ENCODE measurements around the gene MS4A10. TPM values are rescaled to one million over a fixed set of nuclear protein-coding genes. Genes with fewer than 3 reads are reported as not detected.

MS4A10 gene
- total RNA-seq, 1 experiment from 2014 or later, result not detected

DNA sequence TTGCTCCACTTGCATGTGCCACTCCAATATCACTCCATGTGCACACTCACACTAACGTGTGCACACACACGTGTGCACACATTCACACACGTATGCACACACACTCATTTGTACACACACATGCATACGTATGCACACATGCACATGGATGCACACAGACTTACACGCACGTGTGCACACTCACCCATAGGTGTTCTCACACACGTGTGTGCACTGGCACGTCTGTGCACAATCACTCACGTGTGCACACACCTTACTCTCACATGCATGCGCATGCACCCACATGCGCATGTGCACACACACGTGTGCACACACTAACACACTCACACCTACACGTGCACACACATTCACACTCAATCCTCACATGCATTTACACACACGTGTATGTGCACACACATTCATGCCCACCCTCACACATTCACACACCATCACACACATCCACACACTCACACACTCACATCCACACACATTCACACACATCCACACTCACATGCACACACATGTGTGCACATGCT lies 37.7 kb upstream of the MS4A10 start:
- ATAC-seq (no peak), DNase-seq (ENCODE audit: low read depth, low spot score) (no peak)
- H2AFZ ChIP-seq (ENCODE audit: low read depth, low read length, poor library complexity, severe bottlenecking), result no peak overlapping the region
- H3K4me1 ChIP-seq (ENCODE audit: control insufficient read depth in 1 of 2, insufficient read depth in 2 of 2, low read length in 2 of 2), result no peaks in the 10 kb centered on the region
- H3K27me3 ChIP-seq (ENCODE audit: insufficient read depth, low read length), result peaks cover 13% of the 10 kb centered on the region; the same call in 1 of the 2 replicates
- no peak overlapping the region for H3K9ac ChIP-seq (ENCODE audit: low read length)
- H3K4me3 ChIP-seq (replicated peaks in 1 of 2; ENCODE audit: low read depth in 1 of 2, low read length in 2 of 2), result no peak overlapping the region
- ChIA-PET POLR2A (no interaction called here), RAD21 (ENCODE audit: low non-redundant PET in 1 of 2, low total read pairs in 2 of 2, uncharacterized antibody in 2 of 2, unreplicated experiment in 2 of 2) (no interaction called here), CTCF (no interaction called here)
- H3K79me2 ChIP-seq (ENCODE audit: insufficient read depth, low read length), result no peaks in the 10 kb centered on the region
- H3K27ac ChIP-seq (ENCODE audit: low read depth, low read length), result no peak overlapping the region
- H3K4me2 ChIP-seq (ENCODE audit: low read length), result no peak overlapping the region
- intact Hi-C loops (cut with micrococcal nuclease), result no loop called here
- TF ChIP-seq, protein P1, sequence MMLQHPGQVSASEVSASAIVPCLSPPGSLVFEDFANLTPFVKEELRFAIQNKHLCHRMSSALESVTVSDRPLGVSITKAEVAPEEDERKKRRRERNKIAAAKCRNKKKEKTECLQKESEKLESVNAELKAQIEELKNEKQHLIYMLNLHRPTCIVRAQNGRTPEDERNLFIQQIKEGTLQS (IDR thresholded peaks at IDR 0.05), result no peak
- TF ChIP-seq CTCF (IDR thresholded peaks at IDR 0.05 in 2 of 3, conservative IDR thresholded peaks at IDR 0.05 in 1 of 3; ENCODE audit: borderline replicate concordance in 1 of 3, insufficient read depth in 1 of 3, low read depth in 2 of 3, low read length in 2 of 3) (no peak), ELF1 (IDR thresholded peaks at IDR 0.05; ENCODE audit: borderline replicate concordance, low read depth) (no peak), TCF7L2 (IDR thresholded peaks at IDR 0.05; ENCODE audit: borderline replicate concordance, extremely low read depth, insufficient read depth, insufficient read length) (no peak), POLR2AphosphoS5 (IDR thresholded peaks at IDR 0.05; ENCODE audit: low read depth, low read length) (no peak), CEBPB (IDR thresholded peaks at IDR 0.05; ENCODE audit: low read depth) (no peak), RAD21 (IDR thresholded peaks at IDR 0.05; ENCODE audit: low read depth) (no peak), ZNF274 (IDR thresholded peaks at IDR 0.05; ENCODE audit: low read depth, low read length) (no peak), YY1 (IDR thresholded peaks at IDR 0.05; ENCODE audit: extremely low read depth, insufficient replicate concordance, low read depth, low read length) (no peak), FOSL1 (IDR thresholded peaks at IDR 0.05; ENCODE audit: low read depth) (no peak), SP1 (IDR thresholded peaks at IDR 0.05; ENCODE audit: low read depth) (no peak), POLR2A (IDR thresholded peaks at IDR 0.05; ENCODE audit: borderline replicate concordance, extremely low read depth, insufficient read depth, insufficient read length) (no peak)
- TF ChIP-seq, protein P2, sequence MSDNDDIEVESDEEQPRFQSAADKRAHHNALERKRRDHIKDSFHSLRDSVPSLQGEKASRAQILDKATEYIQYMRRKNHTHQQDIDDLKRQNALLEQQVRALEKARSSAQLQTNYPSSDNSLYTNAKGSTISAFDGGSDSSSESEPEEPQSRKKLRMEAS (IDR thresholded peaks at IDR 0.05), result no peak
- BruUV-seq (replicated peaks), result no TSS peak
- H3K9me3 ChIP-seq (ENCODE audit: control insufficient read depth in 1 of 2, insufficient read depth in 1 of 2, low read depth in 1 of 2, low read length in 2 of 2), result no peaks in the 10 kb centered on the region
- no peaks in the 10 kb centered on the region for H4K20me1 ChIP-seq (ENCODE audit: insufficient read depth)
- H3K9me2 ChIP-seq (ENCODE audit: insufficient read depth), result no peaks in the 10 kb centered on the region
- no peaks in the 10 kb centered on the region for H3K36me3 ChIP-seq (ENCODE audit: control insufficient read depth in 1 of 2, insufficient read depth in 2 of 2, low read length in 2 of 2)

All from HCT116 (cell line).